ENCODE measurements around the gene TBK1. TPM values are rescaled to one million over a fixed set of nuclear protein-coding genes. Genes with fewer than 3 reads are reported as not detected.

Gene TBK1
- total RNA-seq, 3 donors from 2014 or later = 16.2 to 23.0 (median 17.9) TPM

GRCh38 chr12:64544371-64545080 lies 92.6 kb downstream of the TBK1 start:
- no peak for ATAC-seq
- Histone ChIP-seq H3K36me3 (ENCODE audit: low read depth) (no peaks in the 10 kb centered on the region), H3K4me3 (no peak overlapping the region), H3K9me3 (no peaks in the 10 kb centered on the region), H3K4me1 (ENCODE audit: low read depth) (no peaks in the 10 kb centered on the region)
- intact Hi-C loops (cut with DNase I, micrococcal nuclease) = loop anchor here in 1 of 2 donors (5.0 kb wide), 1 partner anchor 153 kb away; no protein-coding TSS in a partner anchor
- no peak for TF ChIP-seq CTCF (IDR thresholded peaks at IDR 0.05)
- DNase-seq = no peak

GRCh38 chr12:64545081-64545382 lies 93.1 kb downstream of the TBK1 start:
- no peak for DNase-seq
- no peak for TF ChIP-seq CTCF (IDR thresholded peaks at IDR 0.05)

GRCh38 chr12:64549108-64549507 lies 97.2 kb downstream of the TBK1 start:
- Histone ChIP-seq H3K9me3 (no peaks in the 10 kb centered on the region), H3K36me3 (ENCODE audit: low read depth) (no peaks in the 10 kb centered on the region), H3K4me3 (no peak overlapping the region), H3K4me1 (ENCODE audit: low read depth) (no peaks in the 10 kb centered on the region)
- no peak for TF ChIP-seq CTCF (IDR thresholded peaks at IDR 0.05)
- ATAC-seq = no peak
- intact Hi-C loops (cut with DNase I, micrococcal nuclease) = loop anchor here (2.0 to 5.0 kb wide), 2 partner anchors 148 kb away; no protein-coding TSS in a partner anchor
- no peak for DNase-seq

More at GRCh38 chr12:64545081-64545382, 93.1 kb downstream of the TBK1 start:
- Histone ChIP-seq H3K4me3 (no peak overlapping the region), H3K4me1 (ENCODE audit: low read depth) (no peaks in the 10 kb centered on the region), H3K9me3 (no peaks in the 10 kb centered on the region), H3K36me3 (ENCODE audit: low read depth) (no peaks in the 10 kb centered on the region)
- ATAC-seq = no peak
- intact Hi-C loops (cut with DNase I, micrococcal nuclease) = loop anchor here in 1 of 2 donors (5.0 kb wide), 1 partner anchor 152 kb away; no protein-coding TSS in a partner anchor

GRCh38 chr12:64550755-64551154 lies 98.8 kb downstream of the TBK1 start:
- no peaks in the 10 kb centered on the region for H3K9me3 ChIP-seq
- DNase-seq (no peak), ATAC-seq (no peak)
- intact Hi-C loops (cut with DNase I, micrococcal nuclease) = no loop called here
- no peaks in the 10 kb centered on the region for H3K36me3 ChIP-seq (ENCODE audit: low read depth)
- no peak overlapping the region for H3K4me3 ChIP-seq
- no peak for TF ChIP-seq CTCF (IDR thresholded peaks at IDR 0.05)
- no peaks in the 10 kb centered on the region for H3K4me1 ChIP-seq (ENCODE audit: low read depth)

- no peaks in the 10 kb centered on the region for H3K4me1 ChIP-seq (ENCODE audit: low read depth)
- DNase-seq = no peak
- no peak for TF ChIP-seq CTCF (IDR thresholded peaks at IDR 0.05)
- ATAC-seq = no peak
- no peak overlapping the region for H3K4me3 ChIP-seq
- no peaks in the 10 kb centered on the region for H3K36me3 ChIP-seq (ENCODE audit: low read depth)
- H3K9me3 ChIP-seq = no peaks in the 10 kb centered on the region
- intact Hi-C loops (cut with DNase I, micrococcal nuclease) = no loop called here
Measured at GRCh38 chr12:64551676-64552075, 99.8 kb downstream of the TBK1 start.

Other genes starting within 250 kb of the TBK1 start
- 1 to 10 TPM; 5.4 to 6.7 (median 5.4) TPM for gene KICS2, start 229.8 kb upstream of the TBK1 start, total RNA-seq
- under 1 TPM in 2 of 3 donors, not detected in 1; 0.09 to 0.53 TPM for gene C12orf56, start 61.4 kb upstream of the TBK1 start, total RNA-seq
- 10 to 100 TPM; 18.3 to 43.5 (median 29.6) TPM for gene XPOT, start 47.7 kb upstream of the TBK1 start, total RNA-seq
- gene RASSF3, start 158.4 kb downstream of the TBK1 start, total RNA-seq = 100 to 1,000 TPM in 1 of 3 donors, 10 to 100 TPM in 2; 88.0 to 331 (median 90.2) TPM